NCI-H446 (cell line): ENCODE measurements around the gene RSRC1.
"Not testable (repeated sequence)": the region's sequence is repeated elsewhere in the genome, so short reads cannot be mapped to it uniquely, and the experiment has no call there.

Experiments used
- DNase-seq, 2 experiments: peaks; one replicate each; lab custom pipeline; 2025; lab: John Stamatoyannopoulos, UW

The RSRC1 gene

GRCh38 chr3:158402590-158402989, 292.7 kb downstream of the RSRC1 start:
- DNase-seq = no peak

GRCh38 chr3:158403013-158403412, 293.1 kb downstream of the RSRC1 start:
- DNase-seq = no peak

GRCh38 chr3:158404131-158404718, 294.3 kb downstream of the RSRC1 start:
- DNase-seq = no peak

GRCh38 chr3:158405507-158405906, 295.6 kb downstream of the RSRC1 start:
- no peak for DNase-seq

- DNase-seq = no peak
These were observed 298.1 kb downstream of the RSRC1 start for GRCh38 chr3:158407844-158408517.

- not testable (repeated sequence) for DNase-seq
These were observed 298.6 kb downstream of the RSRC1 start for GRCh38 chr3:158408518-158408897.

- no peak for DNase-seq
These were observed 308.1 kb downstream of the RSRC1 start for GRCh38 chr3:158418035-158418434.

GRCh38 chr3:158419820-158420653, 310.1 kb downstream of the RSRC1 start:
- no peak for DNase-seq

- DNase-seq = no peak
These were observed 310.9 kb downstream of the RSRC1 start for GRCh38 chr3:158420654-158421396.

- no peak for DNase-seq
These were observed 320.6 kb downstream of the RSRC1 start for GRCh38 chr3:158430448-158430847.

GRCh38 chr3:158430968-158431367, 321.1 kb downstream of the RSRC1 start:
- no peak for DNase-seq

GRCh38 chr3:158431829-158432228, 321.9 kb downstream of the RSRC1 start:
- DNase-seq = peak in 1 of 2 experiments; percentile 18

GRCh38 chr3:158434412-158435038, 324.6 kb downstream of the RSRC1 start:
- peak; percentile 72 to 77 for DNase-seq

- DNase-seq = no peak
These were observed 333.7 kb downstream of the RSRC1 start for GRCh38 chr3:158443632-158444031.

- DNase-seq = no peak
These were observed 337.5 kb downstream of the RSRC1 start for GRCh38 chr3:158447408-158447807.

GRCh38 chr3:158451405-158452055, 341.6 kb downstream of the RSRC1 start:
- DNase-seq = no peak

GRCh38 chr3:158452334-158452733, 342.4 kb downstream of the RSRC1 start:
- no peak for DNase-seq

GRCh38 chr3:158453004-158453403, 343.1 kb downstream of the RSRC1 start:
- no peak for DNase-seq

- no peak for DNase-seq
These were observed 344.0 kb downstream of the RSRC1 start for GRCh38 chr3:158453865-158454264.

GRCh38 chr3:158455406-158455805, 345.5 kb downstream of the RSRC1 start:
- DNase-seq = no peak

- no peak for DNase-seq
These were observed 346.2 kb downstream of the RSRC1 start for GRCh38 chr3:158456114-158456513.
